Dermis blood vessel endothelial cell (primary cell): ENCODE data around the gene AGBL1. TPM values are rescaled to one million over a fixed set of nuclear protein-coding genes. Genes with fewer than 3 reads are reported as not detected.

Experiments
- DNase-seq: peaks from one replicate; pipeline ENCODE4 v3.0.0; 2010
- total RNA-seq: library from RNA; depleted of rRNA; stranded (reverse); fragments of >200 nt; gene quantifications from 2 replicates; pipeline ENCODE4 v1.2.3, GENCODE V29; 2014

AGBL1 gene
- total RNA-seq, 1 donor from 2014 or later = not detected

DNA sequence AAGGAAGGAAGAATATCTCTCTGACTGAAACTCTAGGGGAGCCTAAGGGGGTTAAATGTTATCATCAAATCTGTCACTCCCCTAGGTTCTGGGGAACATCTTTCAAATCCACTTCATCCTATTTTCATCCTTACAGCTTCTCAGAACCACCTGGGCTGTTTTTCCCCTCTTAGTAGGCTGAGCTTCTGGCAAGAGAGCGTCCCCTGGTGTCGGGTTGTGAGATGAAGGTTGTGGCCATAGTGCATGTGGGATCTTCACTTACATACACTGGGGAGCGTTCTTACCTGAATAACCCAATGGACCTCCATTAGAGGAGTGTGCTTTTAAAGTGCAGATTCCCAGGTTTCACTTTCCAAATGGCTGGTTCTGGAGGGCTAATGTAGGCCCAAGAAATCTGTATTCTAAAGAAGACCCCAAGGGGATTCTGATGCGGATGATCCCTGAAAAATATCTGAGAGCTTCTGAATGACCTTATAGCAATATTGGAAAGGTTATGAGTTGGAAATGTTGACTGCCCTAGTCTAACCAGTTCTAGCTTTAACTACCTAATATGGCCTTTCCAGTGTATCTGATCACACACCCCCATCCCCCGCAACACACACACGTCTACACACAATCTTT lies 663.7 kb downstream of the AGBL1 start:
- no peak for DNase-seq

- no peak for DNase-seq
Observed at GRCh38 chr15:86744198-86744780, 664.6 kb downstream of the AGBL1 start.

DNA sequence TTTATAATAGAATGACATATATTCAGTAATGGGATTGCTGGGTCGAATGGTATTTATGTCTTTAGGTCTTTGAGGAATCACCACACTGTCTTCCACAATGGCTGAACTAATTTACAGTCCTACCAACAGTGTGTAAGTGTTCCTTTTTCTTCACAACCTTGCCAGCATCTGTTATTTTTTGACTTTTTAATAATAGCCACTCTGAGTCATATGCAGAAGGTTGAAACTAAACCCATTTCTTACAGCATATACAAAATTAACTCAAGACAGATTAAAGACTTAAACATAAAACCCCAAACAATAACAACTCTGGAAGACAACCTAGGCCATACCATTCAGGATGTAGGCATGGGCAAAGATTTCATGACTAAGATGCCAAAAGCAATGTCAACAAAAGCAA lies 671.4 kb downstream of the AGBL1 start:
- DNase-seq = no peak

DNA sequence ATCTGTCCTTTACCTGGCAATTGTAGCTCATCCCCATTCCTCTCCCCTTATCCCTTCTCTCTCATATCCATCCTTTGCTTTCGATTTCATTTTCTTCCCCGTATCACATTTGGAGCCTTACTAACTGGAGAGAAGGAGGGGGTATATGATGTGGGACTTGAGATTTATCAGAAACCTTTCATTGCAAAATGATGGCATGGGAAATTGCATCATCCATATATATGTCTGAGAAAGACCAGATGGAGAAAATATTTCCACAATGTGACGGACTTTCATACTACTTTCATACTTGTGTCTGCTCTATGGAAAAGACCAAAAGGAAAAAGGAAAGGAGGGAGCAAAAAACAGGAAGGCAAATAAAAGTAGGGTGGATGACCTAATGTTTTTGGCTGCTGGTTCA lies 675.2 kb downstream of the AGBL1 start:
- DNase-seq = no peak

GRCh38 chr15:86756688-86757087 lies 677.0 kb downstream of the AGBL1 start:
- no peak for DNase-seq

GRCh38 chr15:86759800-86760523 lies 680.3 kb downstream of the AGBL1 start:
- no peak for DNase-seq

GRCh38 chr15:86762874-86763273 lies 683.2 kb downstream of the AGBL1 start:
- no peak for DNase-seq

GRCh38 chr15:86764021-86764420 lies 684.4 kb downstream of the AGBL1 start:
- DNase-seq = no peak

GRCh38 chr15:86765281-86765680 lies 685.6 kb downstream of the AGBL1 start:
- DNase-seq = no peak

GRCh38 chr15:86772369-86773059 lies 692.8 kb downstream of the AGBL1 start:
- DNase-seq = no peak

GRCh38 chr15:86773736-86774135 lies 694.1 kb downstream of the AGBL1 start:
- DNase-seq = no peak

DNA sequence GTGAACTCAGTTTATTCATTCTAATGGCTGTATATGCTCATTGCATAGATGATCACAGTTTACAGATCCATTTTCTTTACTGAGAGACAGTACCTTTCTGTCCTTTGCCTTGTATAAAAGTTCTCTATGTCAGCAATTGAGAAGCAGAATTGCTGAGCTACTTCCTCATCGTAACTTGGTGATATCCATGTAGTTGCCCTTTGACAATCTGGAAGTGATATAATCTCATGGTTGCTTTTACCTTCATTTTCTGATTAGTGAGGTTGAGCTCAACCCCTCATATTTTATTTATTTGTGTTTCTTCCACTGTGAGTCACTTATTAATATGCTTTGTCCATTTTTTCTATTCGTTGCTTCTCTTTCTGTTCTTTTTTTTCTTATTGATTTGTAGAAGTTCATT lies 696.5 kb downstream of the AGBL1 start:
- no peak for DNase-seq

GRCh38 chr15:86796521-86796920 lies 716.9 kb downstream of the AGBL1 start:
- no peak for DNase-seq

GRCh38 chr15:86797135-86797534 lies 717.5 kb downstream of the AGBL1 start:
- no peak for DNase-seq

GRCh38 chr15:86799226-86799625 lies 719.6 kb downstream of the AGBL1 start:
- DNase-seq = no peak

GRCh38 chr15:86802244-86802643 lies 722.6 kb downstream of the AGBL1 start:
- no peak for DNase-seq

DNA sequence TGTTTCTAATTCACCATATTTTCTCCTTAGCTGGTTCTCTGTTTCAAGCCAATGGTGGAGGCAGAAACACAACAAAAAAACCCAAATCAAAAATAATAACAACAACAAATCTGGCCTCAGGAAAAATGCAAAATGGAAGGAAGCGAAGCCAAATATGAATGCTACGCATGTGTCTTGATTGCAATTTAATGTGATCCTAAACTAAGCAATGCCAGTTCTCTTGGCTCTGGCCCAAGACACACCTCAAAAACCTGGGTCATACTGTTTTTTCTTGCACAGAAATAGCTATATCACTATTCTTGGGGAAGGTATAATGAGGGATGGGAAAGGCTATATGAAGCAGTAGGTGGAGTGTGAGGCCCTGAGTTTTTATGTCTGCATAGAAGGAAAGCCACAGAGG lies 724.7 kb downstream of the AGBL1 start:
- no peak for DNase-seq

DNA sequence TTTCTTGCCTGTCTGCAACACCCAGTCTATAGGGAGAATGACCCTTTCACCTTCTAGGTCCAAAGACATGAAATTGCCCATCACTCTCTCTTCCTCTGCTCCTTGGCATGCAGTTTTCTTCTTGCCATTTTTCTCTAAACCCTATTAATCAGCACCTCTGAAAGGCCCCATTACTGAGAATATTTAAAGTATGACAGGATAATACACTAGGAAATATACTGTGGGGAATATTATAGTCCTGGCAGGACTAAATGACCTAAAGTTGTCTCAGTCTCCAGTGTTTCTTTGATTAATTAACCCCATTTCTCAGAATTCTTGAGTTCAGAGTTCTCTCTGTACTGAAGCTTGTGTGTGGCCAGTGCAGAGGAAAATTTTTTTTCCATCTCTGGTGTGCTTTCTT lies 730.7 kb downstream of the AGBL1 start:
- no peak for DNase-seq

GRCh38 chr15:86813892-86814291 lies 734.2 kb downstream of the AGBL1 start:
- DNase-seq = no peak

- no peak for DNase-seq
Observed at GRCh38 chr15:86829245-86829644, 749.6 kb downstream of the AGBL1 start.

- no peak for DNase-seq
Observed at GRCh38 chr15:86830304-86830703, 750.6 kb downstream of the AGBL1 start.

DNA sequence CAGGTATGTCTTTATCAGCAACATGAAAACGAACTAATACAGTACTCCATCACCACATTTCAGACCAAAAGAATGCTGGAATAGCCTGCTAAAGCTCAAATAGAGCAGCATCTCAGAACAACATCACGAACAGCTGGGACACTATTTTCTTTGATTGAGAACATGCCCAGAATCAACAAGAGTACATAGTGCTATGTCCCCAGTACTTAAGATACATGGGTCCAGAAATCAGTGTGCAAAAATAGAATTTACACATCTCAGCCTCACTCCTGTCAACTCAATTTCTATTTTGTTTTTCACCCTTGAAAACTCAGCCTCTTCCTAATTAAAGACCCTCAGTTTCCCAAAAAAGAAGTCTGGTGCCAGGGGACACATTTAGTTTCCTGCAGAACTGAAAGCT lies 753.9 kb downstream of the AGBL1 start:
- no peak for DNase-seq

DNA sequence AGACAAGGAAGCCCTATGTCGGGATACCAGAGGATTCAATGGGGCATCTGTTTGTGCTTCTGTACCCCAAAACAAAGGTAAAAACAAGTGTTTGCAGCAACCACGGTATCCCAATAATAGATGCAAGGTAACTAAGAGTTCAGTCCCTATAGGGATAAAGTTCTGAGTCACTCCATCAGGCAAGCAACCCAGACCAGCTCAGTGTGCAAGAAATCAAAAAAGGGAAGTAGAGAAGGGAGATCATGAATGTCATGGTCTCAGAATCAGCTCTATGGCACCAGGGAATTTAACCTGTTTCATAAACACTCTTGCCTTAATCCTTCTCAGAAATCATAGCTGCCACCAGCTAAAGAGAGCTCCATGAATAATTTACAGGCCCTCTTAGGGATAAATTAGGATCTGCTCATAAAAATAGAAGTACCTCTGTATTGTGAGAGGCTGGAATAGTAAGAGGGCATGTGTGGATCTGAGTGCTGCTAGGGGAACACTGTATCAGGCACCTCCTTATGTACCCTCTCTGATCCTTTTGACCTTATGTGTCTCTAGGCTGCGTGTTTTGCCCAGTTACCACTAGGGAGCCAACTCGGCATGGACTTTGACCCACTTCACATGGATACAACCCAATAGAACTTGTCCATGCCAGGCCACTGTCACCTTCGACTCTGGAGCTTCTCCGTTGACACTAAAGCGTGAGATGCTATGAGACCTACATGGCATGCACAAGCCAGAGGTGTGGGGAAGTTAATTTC lies 754.6 kb downstream of the AGBL1 start:
- DNase-seq = no peak
